Sigmoid colon (tissue), 4 donors: Measurements from ENCODE around the gene TPPP2.

Source experiments
- EP300 ChIP-seq, 4 donors: sonication (generic); formaldehyde crosslinking; IDR thresholded peaks; one replicate each; pipeline ENCODE4 v1.6.1; 2017; ENCODE audit warnings: antibody characterized with exemption in 4 of 4
- POLR2A ChIP-seq, 2 donors: fragments of 450-650 bp; IDR thresholded peaks; one replicate each; pipeline ENCODE4 v1.6.1; 2016; ENCODE audit warnings: antibody characterized with exemption in 2 of 2, mild to moderate bottlenecking in 2 of 2, moderate library complexity in 2 of 2
- POLR2AphosphoS5 ChIP-seq, 4 donors: sonication (generic); formaldehyde crosslinking; IDR thresholded peaks; one replicate each; pipeline ENCODE4 v1.6.1; 2017; ENCODE audit warnings: antibody characterized with exemption in 4 of 4
- TF ChIP-seq, protein P1 (sequence below), 4 experiments: fragments of 450-650 bp in 3 of 4; fragments of 200-600 bp in 1 of 4; IDR thresholded peaks; one replicate each; pipeline ENCODE4 v1.5.1; 2016 to 2019; ENCODE audit warnings: antibody characterized with exemption in 4 of 4, mild to moderate bottlenecking in 3 of 4, moderate library complexity in 2 of 4

DNA sequence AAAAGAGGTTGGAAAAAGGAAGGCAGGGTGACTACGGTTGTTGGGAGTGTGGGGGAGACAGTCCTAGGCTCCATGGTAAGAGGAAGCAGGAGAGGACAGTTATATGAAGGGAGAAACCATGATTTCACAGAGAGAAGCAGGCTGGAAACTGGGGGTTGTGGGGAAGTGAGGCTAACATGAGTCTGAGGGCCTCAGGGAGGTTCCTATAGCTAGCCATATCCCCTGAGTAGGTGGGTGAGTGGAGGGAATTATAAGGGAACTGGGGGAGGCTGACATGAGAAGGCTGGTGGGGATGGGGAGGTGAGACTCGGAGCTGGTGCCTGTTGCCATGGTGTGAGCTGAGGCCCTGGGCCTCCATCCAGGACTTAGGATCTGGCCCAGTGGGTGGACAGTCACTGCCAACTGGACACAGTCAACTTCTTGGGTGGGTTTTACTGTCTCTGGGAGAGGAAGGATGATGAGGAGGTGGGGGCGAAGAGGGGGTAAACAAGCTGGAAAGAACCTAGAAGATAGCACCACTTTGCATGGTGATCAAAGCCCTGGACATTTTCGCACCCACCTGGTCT is 3.2 kb downstream of the TPPP2 start:
- TF ChIP-seq, protein P1, sequence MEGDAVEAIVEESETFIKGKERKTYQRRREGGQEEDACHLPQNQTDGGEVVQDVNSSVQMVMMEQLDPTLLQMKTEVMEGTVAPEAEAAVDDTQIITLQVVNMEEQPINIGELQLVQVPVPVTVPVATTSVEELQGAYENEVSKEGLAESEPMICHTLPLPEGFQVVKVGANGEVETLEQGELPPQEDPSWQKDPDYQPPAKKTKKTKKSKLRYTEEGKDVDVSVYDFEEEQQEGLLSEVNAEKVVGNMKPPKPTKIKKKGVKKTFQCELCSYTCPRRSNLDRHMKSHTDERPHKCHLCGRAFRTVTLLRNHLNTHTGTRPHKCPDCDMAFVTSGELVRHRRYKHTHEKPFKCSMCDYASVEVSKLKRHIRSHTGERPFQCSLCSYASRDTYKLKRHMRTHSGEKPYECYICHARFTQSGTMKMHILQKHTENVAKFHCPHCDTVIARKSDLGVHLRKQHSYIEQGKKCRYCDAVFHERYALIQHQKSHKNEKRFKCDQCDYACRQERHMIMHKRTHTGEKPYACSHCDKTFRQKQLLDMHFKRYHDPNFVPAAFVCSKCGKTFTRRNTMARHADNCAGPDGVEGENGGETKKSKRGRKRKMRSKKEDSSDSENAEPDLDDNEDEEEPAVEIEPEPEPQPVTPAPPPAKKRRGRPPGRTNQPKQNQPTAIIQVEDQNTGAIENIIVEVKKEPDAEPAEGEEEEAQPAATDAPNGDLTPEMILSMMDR (IDR thresholded peaks at IDR 0.05): no peak
- TF ChIP-seq POLR2A (IDR thresholded peaks at IDR 0.05): no peak
- no peak for TF ChIP-seq POLR2AphosphoS5 (IDR thresholded peaks at IDR 0.05)
- no peak for TF ChIP-seq EP300 (IDR thresholded peaks at IDR 0.05)
